Progenitor cell of endocrine pancreas (in vitro differentiated cells): ENCODE data around the gene ELF1. TPM values are rescaled to one million over a fixed set of nuclear protein-coding genes. Genes with fewer than 3 reads are reported as not detected.

Experiments
- DNase-seq: peaks from one replicate; pipeline ENCODE4 v3.0.0; 2021; ENCODE audit warnings: low spot score; ENCODE audit not compliant: unreplicated experiment
- H3K27ac Mint-ChIP-seq: 2 replicates; pipeline ENCODE4 v1.8.0; 2021; ENCODE audit warnings: mild to moderate bottlenecking, moderate library complexity, mixed read lengths
- H3K27me3 Mint-ChIP-seq: 2 replicates; pipeline ENCODE4 v1.8.0; 2021; ENCODE audit warnings: mixed read lengths
- H3K36me3 Mint-ChIP-seq: 2 replicates; pipeline ENCODE4 v1.8.0; 2022; ENCODE audit warnings: mixed read lengths; ENCODE audit not compliant: insufficient read depth
- H3K4me1 Mint-ChIP-seq: 2 replicates; pipeline ENCODE4 v1.8.0; 2021; ENCODE audit warnings: low read depth, mixed read lengths
- H3K4me3 Mint-ChIP-seq: 2 replicates; pipeline ENCODE4 v1.8.0; 2021; ENCODE audit warnings: low read depth, mild to moderate bottlenecking, moderate library complexity, mixed read lengths
- H3K9me3 Mint-ChIP-seq: 2 replicates; pipeline ENCODE4 v1.8.0; 2021; ENCODE audit warnings: low read depth, mixed read lengths
- total RNA-seq: library from RNA; stranded (reverse); gene quantifications from 2 replicates; pipeline ENCODE4 v1.2.1, GENCODE V29; 2021
- TF ChIP-seq, protein P1 (sequence below): fragments of 200-600 bp; sonication (generic); IDR thresholded peaks from one replicate; pipeline ENCODE4 v1.5.0; 2021; ENCODE audit warnings: antibody characterized with exemption, mild to moderate bottlenecking; ENCODE audit not compliant: unreplicated experiment

Gene ELF1
- total RNA-seq, 1 donor from 2014 or later: 89.7 TPM

DNA sequence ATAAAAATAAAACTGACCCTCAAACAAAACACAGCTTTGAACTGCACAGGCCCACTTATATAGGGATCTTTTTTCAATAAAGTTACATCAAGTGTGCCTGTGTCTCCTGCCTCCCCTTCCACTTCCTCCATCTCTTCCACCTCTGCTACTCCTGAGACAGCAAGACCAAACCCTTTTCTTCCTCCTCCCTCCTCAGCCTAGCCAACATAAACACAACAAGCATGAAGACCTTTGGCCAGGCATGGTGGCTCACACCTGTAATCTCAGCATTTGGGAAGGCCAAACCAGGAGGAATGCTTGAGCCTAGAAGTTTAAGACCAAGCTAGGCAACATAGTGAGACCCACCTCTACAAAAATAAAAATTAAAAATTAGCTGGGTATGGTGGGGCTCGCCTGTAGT, 72.6 kb downstream of the ELF1 start:
- Mint-ChIP-seq H3K4me1 (no peaks in the 10 kb centered on the region), H3K36me3 (peaks cover 38% of the 10 kb centered on the region), H3K4me3 (no peak overlapping the region), H3K9me3 (no peaks in the 10 kb centered on the region), H3K27ac (peak overlapping the region; percentile 25), H3K27me3 (no peaks in the 10 kb centered on the region)
- DNase-seq: no peak
- TF ChIP-seq, protein P1, sequence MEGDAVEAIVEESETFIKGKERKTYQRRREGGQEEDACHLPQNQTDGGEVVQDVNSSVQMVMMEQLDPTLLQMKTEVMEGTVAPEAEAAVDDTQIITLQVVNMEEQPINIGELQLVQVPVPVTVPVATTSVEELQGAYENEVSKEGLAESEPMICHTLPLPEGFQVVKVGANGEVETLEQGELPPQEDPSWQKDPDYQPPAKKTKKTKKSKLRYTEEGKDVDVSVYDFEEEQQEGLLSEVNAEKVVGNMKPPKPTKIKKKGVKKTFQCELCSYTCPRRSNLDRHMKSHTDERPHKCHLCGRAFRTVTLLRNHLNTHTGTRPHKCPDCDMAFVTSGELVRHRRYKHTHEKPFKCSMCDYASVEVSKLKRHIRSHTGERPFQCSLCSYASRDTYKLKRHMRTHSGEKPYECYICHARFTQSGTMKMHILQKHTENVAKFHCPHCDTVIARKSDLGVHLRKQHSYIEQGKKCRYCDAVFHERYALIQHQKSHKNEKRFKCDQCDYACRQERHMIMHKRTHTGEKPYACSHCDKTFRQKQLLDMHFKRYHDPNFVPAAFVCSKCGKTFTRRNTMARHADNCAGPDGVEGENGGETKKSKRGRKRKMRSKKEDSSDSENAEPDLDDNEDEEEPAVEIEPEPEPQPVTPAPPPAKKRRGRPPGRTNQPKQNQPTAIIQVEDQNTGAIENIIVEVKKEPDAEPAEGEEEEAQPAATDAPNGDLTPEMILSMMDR: no peak

DNA sequence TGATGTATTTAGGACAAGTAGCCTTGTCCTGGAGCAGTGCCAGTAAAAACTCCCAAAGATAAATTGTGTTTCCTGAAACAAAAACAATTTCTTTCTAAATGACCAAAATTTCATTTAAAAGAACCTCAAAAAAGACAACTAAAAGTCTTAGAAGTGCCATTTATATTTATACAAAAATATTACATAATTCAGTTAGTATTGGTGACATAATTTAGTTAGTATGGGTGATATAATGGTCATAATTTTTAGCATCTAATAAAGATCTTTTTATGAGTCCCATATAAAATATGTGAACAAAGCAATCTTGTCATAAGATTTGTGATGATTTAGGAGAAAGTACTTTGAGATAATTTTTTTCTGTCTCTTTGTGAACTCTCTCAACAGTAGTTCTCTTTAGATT, 76.0 kb downstream of the ELF1 start:
- H3K27me3 Mint-ChIP-seq: no peaks in the 10 kb centered on the region
- DNase-seq: no peak
- TF ChIP-seq, protein P1: no peak
- H3K27ac Mint-ChIP-seq: no peak overlapping the region
- no peak overlapping the region for H3K4me3 Mint-ChIP-seq
- H3K4me1 Mint-ChIP-seq: no peaks in the 10 kb centered on the region
- H3K9me3 Mint-ChIP-seq: no peaks in the 10 kb centered on the region
- H3K36me3 Mint-ChIP-seq: peaks cover 38% of the 10 kb centered on the region

DNA sequence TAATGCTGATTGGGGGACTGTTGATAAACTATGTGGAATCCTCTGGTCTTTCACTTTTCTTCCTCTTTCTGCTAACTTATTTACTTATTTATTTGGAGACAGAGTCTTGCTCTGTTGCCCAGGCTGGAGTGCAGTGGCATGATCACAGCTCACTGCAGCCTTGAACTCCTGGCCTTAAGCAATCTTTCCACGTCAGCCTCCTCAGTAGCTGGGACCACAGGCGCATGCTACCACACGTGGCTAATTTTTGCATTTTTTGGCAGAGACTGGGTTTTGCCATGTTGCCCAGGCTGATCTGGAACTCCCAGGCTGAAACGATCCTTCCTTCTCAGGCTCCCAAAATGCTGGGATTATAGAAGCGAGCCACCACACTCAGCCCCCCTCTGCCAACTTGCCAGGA, 77.5 kb downstream of the ELF1 start:
- Mint-ChIP-seq H3K27me3 (no peaks in the 10 kb centered on the region), H3K36me3 (peaks cover 34% of the 10 kb centered on the region), H3K4me3 (no peak overlapping the region), H3K27ac (no peak overlapping the region), H3K4me1 (no peaks in the 10 kb centered on the region), H3K9me3 (no peaks in the 10 kb centered on the region)
- TF ChIP-seq, protein P1: no peak
- no peak for DNase-seq

DNA sequence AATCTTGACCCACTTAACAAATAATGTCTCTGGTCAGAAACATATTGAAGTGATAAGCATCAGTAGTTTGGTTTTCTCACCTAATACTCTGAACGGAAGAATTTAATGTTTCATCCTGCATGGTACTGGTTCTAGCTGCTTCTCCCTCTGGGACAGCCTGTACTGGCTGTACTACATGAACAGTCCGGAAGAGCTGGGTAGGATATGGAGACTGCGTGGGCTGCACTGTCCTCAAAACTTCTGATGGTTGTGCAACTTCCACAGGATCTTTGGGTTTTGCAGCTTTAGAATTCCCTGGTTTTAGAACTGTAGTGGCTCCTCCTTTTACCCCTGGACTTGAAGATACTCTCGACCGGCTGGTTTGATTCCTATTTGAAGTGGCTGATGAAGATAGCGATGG, 78.3 kb downstream of the ELF1 start:
- Mint-ChIP-seq H3K27ac (no peak overlapping the region), H3K27me3 (no peaks in the 10 kb centered on the region), H3K9me3 (no peaks in the 10 kb centered on the region), H3K36me3 (peaks cover 31% of the 10 kb centered on the region), H3K4me1 (no peaks in the 10 kb centered on the region), H3K4me3 (no peak overlapping the region)
- TF ChIP-seq, protein P1: no peak
- no peak for DNase-seq

DNA sequence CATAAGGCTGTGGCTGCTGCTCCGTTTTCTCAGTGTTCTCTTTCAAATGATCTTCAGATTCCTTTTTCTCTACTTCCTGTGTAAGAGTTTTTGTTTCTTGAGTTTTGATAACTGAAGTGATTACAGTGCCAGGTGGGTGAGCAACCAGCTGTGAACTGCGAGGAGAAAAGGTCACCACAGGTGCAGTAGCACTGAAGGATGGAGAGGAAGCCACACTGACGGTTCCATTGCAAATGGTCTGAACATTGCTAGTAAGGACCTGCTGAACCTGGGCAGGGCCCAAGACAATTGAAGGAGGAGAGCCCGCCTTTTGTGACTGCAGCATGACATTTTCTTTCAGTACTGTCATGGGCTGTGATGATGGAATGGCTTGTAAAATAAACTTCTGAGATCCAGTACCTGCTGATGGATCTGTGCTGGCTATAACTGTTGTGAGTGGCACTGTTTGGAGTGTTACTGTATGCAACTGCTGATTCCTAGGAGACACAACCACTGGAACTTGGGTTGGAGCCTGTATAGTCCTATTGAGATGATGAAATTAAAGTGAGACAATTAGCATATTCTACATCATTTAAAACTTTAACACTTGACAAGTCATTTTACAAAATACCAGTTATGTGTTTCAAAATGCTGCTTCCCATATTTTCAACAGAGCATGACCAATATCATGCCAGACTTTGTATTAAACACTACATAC, 85.5 kb downstream of the ELF1 start:
- Mint-ChIP-seq H3K4me3 (no peak overlapping the region), H3K4me1 (no peaks in the 10 kb centered on the region), H3K36me3 (peaks cover 17% of the 10 kb centered on the region), H3K27ac (peak overlapping the region; percentile 81), H3K9me3 (no peaks in the 10 kb centered on the region), H3K27me3 (no peaks in the 10 kb centered on the region)
- no peak for DNase-seq
- TF ChIP-seq, protein P1: no peak
